Measurements from ENCODE around the gene ETDA.
A peak's percentile ranks its signal among the peaks of the same experiment; 100 is the strongest.
"Not testable (repeated sequence)": the region's sequence is repeated elsewhere in the genome, so short reads cannot be mapped to it uniquely, and the experiment has no call there.

The ETDA gene

GRCh38 chrX:135252011-135252518 lies at the start of gene ETDA:
ETDA (plus strand) TSS chrX:135252061; CDS start chrX:135253277, 1,216 bp downstream.
- not testable (repeated sequence) for DNase-seq (ENCODE audit: extremely low read depth in 1 of 2, low read depth in 1 of 2)

- DNase-seq (ENCODE audit: extremely low read depth in 1 of 2, low read depth in 1 of 2): not testable (repeated sequence)
These were observed 45.4 kb upstream of the ETDA start for GRCh38 chrX:135206427-135206826.

- peak in 1 of 2 donors; percentile 25 for DNase-seq (ENCODE audit: extremely low read depth in 1 of 2, low read depth in 1 of 2)
These were observed 38.5 kb upstream of the ETDA start for GRCh38 chrX:135213200-135213844.

- not testable (repeated sequence) for DNase-seq (ENCODE audit: extremely low read depth in 1 of 2, low read depth in 1 of 2)
These were observed 5.9 kb upstream of the ETDA start for GRCh38 chrX:135245989-135246388.

- not testable (repeated sequence) for DNase-seq (ENCODE audit: extremely low read depth in 1 of 2, low read depth in 1 of 2)
These were observed 4.3 kb downstream of the ETDA start for GRCh38 chrX:135256087-135256684.

- no peak for DNase-seq (ENCODE audit: extremely low read depth in 1 of 2, low read depth in 1 of 2)
These were observed 5.1 kb downstream of the ETDA start for GRCh38 chrX:135256923-135257322.

GRCh38 chrX:135257469-135257868 lies 5.6 kb downstream of the ETDA start:
- no peak for DNase-seq (ENCODE audit: extremely low read depth in 1 of 2, low read depth in 1 of 2)

GRCh38 chrX:135260976-135261375 lies 9.1 kb downstream of the ETDA start:
- not testable (repeated sequence) for DNase-seq (ENCODE audit: extremely low read depth in 1 of 2, low read depth in 1 of 2)

GRCh38 chrX:135263376-135263775 lies 11.5 kb downstream of the ETDA start:
- DNase-seq (ENCODE audit: extremely low read depth in 1 of 2, low read depth in 1 of 2): not testable (repeated sequence)

GRCh38 chrX:135264206-135264605 lies 12.3 kb downstream of the ETDA start:
- no peak for DNase-seq (ENCODE audit: extremely low read depth in 1 of 2, low read depth in 1 of 2)

GRCh38 chrX:135273162-135273561 lies 21.3 kb downstream of the ETDA start:
- no peak for DNase-seq (ENCODE audit: extremely low read depth in 1 of 2, low read depth in 1 of 2)

GRCh38 chrX:135275973-135276372 lies 24.1 kb downstream of the ETDA start:
- no peak for DNase-seq (ENCODE audit: extremely low read depth in 1 of 2, low read depth in 1 of 2)

GRCh38 chrX:135287266-135287823 lies 35.5 kb downstream of the ETDA start:
- no peak for DNase-seq (ENCODE audit: extremely low read depth in 1 of 2, low read depth in 1 of 2)

GRCh38 chrX:135295238-135295943 lies 43.5 kb downstream of the ETDA start:
- DNase-seq (ENCODE audit: extremely low read depth in 1 of 2, low read depth in 1 of 2): peak; percentile 10 to 48

- DNase-seq (ENCODE audit: extremely low read depth in 1 of 2, low read depth in 1 of 2): no peak
These were observed 44.1 kb downstream of the ETDA start for GRCh38 chrX:135295944-135296305.

GRCh38 chrX:135302269-135302873 lies 50.5 kb downstream of the ETDA start:
- DNase-seq (ENCODE audit: extremely low read depth in 1 of 2, low read depth in 1 of 2): no peak

Measured in stimulated activated CD8-positive, alpha-beta memory T cell treated with anti-CD3 and anti-CD28 coated beads, Interleukin-7, amount 100 ng/mL, for 48 hours (primary cell).